ENCODE results near the gene CD44. TPM values are rescaled to one million over a fixed set of nuclear protein-coding genes. Genes with fewer than 3 reads are reported as not detected.
A peak's percentile ranks its signal among the peaks of the same experiment; 100 is the strongest.

Gene CD44
- total RNA-seq, 3 donors from 2014 or later: 105 to 154 (median 136) TPM

DNA sequence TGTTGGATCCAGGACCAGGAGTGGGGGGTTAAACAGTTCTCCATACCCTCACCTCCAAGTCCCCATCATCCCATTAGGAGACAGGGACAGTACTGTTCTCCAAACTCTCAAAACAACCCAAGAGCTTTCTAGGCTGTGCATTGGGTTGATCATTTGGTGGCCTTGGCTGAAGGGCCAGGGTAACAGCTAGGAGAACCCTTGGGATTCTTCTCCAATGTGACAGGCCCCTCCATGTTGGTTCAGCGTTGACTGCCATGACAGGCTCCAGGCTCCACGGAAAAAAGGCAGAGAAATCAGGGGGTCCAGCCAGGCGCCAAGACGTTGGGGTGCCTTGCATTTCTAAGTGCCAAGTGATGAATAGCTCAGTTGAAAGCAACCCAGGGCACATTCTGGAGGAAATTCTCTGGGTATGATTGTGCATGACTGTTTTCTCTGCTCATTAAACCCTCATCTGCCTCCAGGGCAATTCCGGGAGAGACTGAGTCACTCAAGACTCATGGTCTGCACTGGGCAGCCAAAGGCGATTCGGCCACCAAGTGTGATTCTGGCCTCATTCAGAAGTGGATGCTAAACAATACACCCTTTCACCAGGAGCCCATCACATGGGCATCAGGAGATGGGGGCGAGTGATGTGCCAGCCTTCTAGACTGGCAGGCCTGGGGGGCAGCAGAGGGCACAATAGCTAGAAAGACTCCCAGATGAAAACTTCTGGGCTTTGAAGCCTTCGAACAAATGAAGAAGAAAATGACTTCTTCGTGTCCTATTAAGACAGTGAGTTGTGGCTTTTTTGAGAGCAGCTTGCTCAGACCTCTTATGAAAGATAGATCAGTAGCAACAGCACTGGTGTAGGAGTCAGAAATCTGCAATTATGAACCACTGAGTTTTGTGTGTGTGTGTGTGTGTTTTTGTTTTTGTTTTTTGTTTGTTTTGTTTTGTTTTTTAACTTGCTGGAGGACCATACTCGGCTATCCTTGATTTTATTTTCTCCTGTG, 27.7 kb downstream of the CD44 start:
- ATAC-seq (peak; percentile 10), DNase-seq (peak in 1 of 3 donors; percentile 53)
- Histone ChIP-seq H3K9me3 (no peaks in the 10 kb centered on the region), H3K4me1 (ENCODE audit: low read depth) (peaks cover 20% of the 10 kb centered on the region), H3K4me3 (no peak overlapping the region), H3K36me3 (ENCODE audit: low read depth) (no peaks in the 10 kb centered on the region)
- TF ChIP-seq, protein P1, sequence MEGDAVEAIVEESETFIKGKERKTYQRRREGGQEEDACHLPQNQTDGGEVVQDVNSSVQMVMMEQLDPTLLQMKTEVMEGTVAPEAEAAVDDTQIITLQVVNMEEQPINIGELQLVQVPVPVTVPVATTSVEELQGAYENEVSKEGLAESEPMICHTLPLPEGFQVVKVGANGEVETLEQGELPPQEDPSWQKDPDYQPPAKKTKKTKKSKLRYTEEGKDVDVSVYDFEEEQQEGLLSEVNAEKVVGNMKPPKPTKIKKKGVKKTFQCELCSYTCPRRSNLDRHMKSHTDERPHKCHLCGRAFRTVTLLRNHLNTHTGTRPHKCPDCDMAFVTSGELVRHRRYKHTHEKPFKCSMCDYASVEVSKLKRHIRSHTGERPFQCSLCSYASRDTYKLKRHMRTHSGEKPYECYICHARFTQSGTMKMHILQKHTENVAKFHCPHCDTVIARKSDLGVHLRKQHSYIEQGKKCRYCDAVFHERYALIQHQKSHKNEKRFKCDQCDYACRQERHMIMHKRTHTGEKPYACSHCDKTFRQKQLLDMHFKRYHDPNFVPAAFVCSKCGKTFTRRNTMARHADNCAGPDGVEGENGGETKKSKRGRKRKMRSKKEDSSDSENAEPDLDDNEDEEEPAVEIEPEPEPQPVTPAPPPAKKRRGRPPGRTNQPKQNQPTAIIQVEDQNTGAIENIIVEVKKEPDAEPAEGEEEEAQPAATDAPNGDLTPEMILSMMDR (IDR thresholded peaks at IDR 0.05): no peak
- intact Hi-C loops (cut with DNase I, micrococcal nuclease): no loop called here

DNA sequence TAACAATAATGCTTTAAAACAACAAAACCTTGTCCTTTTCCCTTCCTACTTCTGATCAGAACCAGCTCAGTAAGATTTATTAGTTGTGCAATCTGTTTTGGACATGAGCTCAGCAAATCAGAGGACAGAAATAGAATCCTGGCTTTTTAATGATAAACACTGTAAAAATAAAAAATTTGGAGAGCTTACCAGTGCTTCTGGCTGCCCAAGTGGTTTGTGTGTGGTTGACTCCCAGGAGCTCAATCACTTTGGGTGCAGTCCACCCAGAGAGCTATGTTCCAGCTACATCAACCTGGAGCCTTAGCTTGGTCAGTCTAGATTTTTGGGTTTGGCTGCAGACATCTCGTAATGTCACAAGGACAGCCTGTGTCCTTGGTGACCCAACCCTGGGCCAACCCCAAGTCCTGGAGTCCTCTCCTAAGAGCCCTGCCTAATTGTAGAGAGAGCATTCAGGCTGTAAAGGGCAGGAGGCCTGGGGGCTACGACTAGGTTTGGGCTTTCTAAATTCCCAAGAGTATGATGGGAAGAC, 28.5 kb downstream of the CD44 start:
- TF ChIP-seq, protein P1 (IDR thresholded peaks at IDR 0.05): no peak
- intact Hi-C loops (cut with DNase I, micrococcal nuclease): no loop called here
- no peak for ATAC-seq

DNA sequence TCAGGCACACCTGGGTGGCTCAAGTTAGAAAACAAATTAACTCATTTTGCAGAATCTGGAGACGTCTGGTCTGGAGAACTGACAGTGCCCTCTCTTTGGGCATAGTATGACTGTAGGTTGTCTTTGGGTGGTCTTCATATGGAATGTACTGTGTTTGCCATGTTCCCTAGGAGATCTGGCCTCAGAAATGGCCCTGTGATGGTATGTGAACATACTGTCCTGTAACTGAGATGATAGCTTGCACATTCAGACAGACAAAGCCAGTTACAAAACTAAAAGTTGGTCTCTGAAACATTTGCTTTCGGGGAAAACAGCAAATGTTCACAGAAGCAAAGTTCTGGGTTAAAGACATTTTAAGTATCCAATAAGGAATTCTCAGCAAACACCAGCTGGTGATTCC, 29.7 kb downstream of the CD44 start:
- peaks cover 27% of the 10 kb centered on the region for H3K4me1 ChIP-seq (ENCODE audit: low read depth)
- TF ChIP-seq, protein P1 (IDR thresholded peaks at IDR 0.05): no peak

More for the DNA sequence above, 28.5 kb downstream of the CD44 start:
- DNase-seq: no peak
- Histone ChIP-seq H3K9me3 (no peaks in the 10 kb centered on the region), H3K36me3 (ENCODE audit: low read depth) (no peaks in the 10 kb centered on the region), H3K4me1 (ENCODE audit: low read depth) (peaks cover 23% of the 10 kb centered on the region), H3K4me3 (no peak overlapping the region)

DNA sequence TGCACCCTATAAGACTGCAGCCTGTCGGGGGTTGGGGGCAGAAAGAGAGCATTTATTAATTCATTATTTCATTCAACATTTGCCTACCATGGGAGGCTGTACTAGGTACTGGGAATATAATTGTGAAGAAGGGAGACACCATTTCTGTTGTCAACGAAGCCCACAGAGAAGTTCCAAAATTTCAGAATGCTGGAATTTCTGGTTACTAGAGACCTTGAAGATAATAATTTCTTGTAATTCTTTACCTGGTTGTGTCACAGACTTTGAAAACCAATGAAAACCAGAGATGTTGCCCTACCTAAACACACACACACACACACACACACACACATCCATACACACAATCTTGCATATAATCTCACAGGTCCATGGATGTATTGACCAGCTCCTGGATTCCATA, 30.1 kb downstream of the CD44 start:
- Histone ChIP-seq H3K36me3 (ENCODE audit: low read depth) (no peaks in the 10 kb centered on the region), H3K4me1 (ENCODE audit: low read depth) (peaks cover 28% of the 10 kb centered on the region), H3K4me3 (no peak overlapping the region), H3K9me3 (no peaks in the 10 kb centered on the region)
- no peak for ATAC-seq
- no peak for DNase-seq
- intact Hi-C loops (cut with DNase I, micrococcal nuclease): no loop called here
- TF ChIP-seq, protein P1 (IDR thresholded peaks at IDR 0.05): no peak

More for the DNA sequence above, 29.7 kb downstream of the CD44 start:
- H3K4me3 ChIP-seq: no peak overlapping the region
- no peaks in the 10 kb centered on the region for H3K9me3 ChIP-seq
- intact Hi-C loops (cut with DNase I, micrococcal nuclease): no loop called here
- H3K36me3 ChIP-seq (ENCODE audit: low read depth): no peaks in the 10 kb centered on the region
- ATAC-seq (no peak), DNase-seq (no peak)

DNA sequence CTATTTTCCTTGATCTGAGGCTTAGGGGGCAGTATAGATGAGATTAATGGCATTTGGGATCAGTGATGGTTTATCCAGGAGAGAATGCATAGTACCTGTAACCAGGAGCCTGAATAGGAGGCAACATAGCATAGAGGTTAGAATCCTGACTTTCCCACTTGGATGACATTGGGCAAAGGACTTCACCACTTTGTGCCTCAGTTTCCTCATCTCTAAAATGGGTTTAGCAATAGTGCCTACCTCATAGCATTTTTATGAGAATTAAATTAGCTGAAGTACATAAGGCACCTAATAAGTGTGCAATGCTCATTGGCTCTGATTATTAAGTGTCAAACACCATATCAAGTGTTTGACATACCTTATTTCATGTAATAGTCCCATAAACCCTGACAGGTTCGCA, 30.8 kb downstream of the CD44 start:
- Histone ChIP-seq H3K4me3 (no peak overlapping the region), H3K36me3 (ENCODE audit: low read depth) (no peaks in the 10 kb centered on the region), H3K9me3 (no peaks in the 10 kb centered on the region), H3K4me1 (ENCODE audit: low read depth) (peaks cover 34% of the 10 kb centered on the region)
- intact Hi-C loops (cut with DNase I, micrococcal nuclease): no loop called here
- ATAC-seq: no peak
- no peak for DNase-seq
- TF ChIP-seq, protein P1 (IDR thresholded peaks at IDR 0.05): no peak

Data from mucosa of descending colon (tissue), 3 donors.